Neuronal stem cell (in vitro differentiated cells): ENCODE results near the gene S1PR3.

Experiments
- DNase-seq: peaks from one replicate; pipeline ENCODE4 v3.0.0-alpha.2; 2013; ENCODE audit warnings: low spot score
- H2AFZ ChIP-seq: one replicate; pipeline ENCODE4 v1.6.1; 2013; ENCODE audit warnings: mild to moderate bottlenecking, low read length, inconsistent platforms
- H2AK5ac ChIP-seq: 2 replicates; pipeline ENCODE4 v1.6.1; 2013; ENCODE audit warnings: low read depth, mild to moderate bottlenecking, inconsistent platforms, low read length, moderate library complexity, mixed read lengths
- H2BK120ac ChIP-seq: 2 replicates; pipeline ENCODE4 v1.6.1; 2013; ENCODE audit warnings: low read depth, mild to moderate bottlenecking, inconsistent platforms, low read length, moderate library complexity, mixed read lengths
- H2BK12ac ChIP-seq: one replicate; pipeline ENCODE4 v1.6.1; 2013; ENCODE audit warnings: low read length, inconsistent platforms
- H2BK15ac ChIP-seq: 2 replicates; pipeline ENCODE4 v1.6.1; 2013; ENCODE audit warnings: mild to moderate bottlenecking, low read length, inconsistent platforms, mixed read lengths
- H2BK5ac ChIP-seq: one replicate; pipeline ENCODE4 v1.6.1; 2013; ENCODE audit warnings: inconsistent platforms, mild to moderate bottlenecking, low read length, moderate library complexity
- H3K14ac ChIP-seq: one replicate; pipeline ENCODE4 v1.6.1; 2013; ENCODE audit warnings: low read length, inconsistent platforms
- H3K18ac ChIP-seq: 2 replicates; pipeline ENCODE4 v1.6.1; 2013; ENCODE audit warnings: low read length, inconsistent platforms
- H3K23ac ChIP-seq: 2 replicates; pipeline ENCODE4 v1.6.1; 2013; ENCODE audit warnings: low read depth, mild to moderate bottlenecking, mixed read lengths, low read length, inconsistent platforms; ENCODE audit not compliant: poor library complexity
- H3K27ac ChIP-seq: replicated peaks from 3 replicates; pipeline ENCODE4 v1.5.1; 2013; ENCODE audit warnings: low read length, inconsistent platforms
- H3K27me3 ChIP-seq, 3 experiments: 2 replicates each; pipeline ENCODE4 v1.6.1; 2013; ENCODE audit warnings: low read length in 3 of 3, mild to moderate bottlenecking in 2 of 3, inconsistent platforms in 1 of 3, low read depth in 1 of 3, mixed read lengths in 1 of 3, moderate library complexity in 1 of 3; ENCODE audit not compliant: control insufficient read depth in 3 of 3, insufficient read depth in 3 of 3
- H3K36me3 ChIP-seq, 2 donors: replicated peaks in 1 of 2; 2 replicates each; pipeline ENCODE4 v1.6.1; 2013; ENCODE audit warnings: low read length in 2 of 2; ENCODE audit not compliant: control insufficient read depth in 2 of 2, insufficient read depth in 2 of 2
- H3K4ac ChIP-seq: 2 replicates; pipeline ENCODE4 v1.6.1; 2013; ENCODE audit warnings: inconsistent platforms, mild to moderate bottlenecking, low read length, moderate library complexity
- H3K4me1 ChIP-seq, 2 donors: 1 replicate in 1 of 2; 2 replicates in 1 of 2; pipeline ENCODE4 v1.6.1; 2013; ENCODE audit warnings: low read length in 2 of 2, low read depth in 1 of 2; ENCODE audit not compliant: control insufficient read depth in 2 of 2, insufficient read depth in 1 of 2
- H3K4me2 ChIP-seq: one replicate; pipeline ENCODE4 v1.6.1; 2013; ENCODE audit warnings: mild to moderate bottlenecking, low read length, inconsistent platforms; ENCODE audit not compliant: insufficient read depth, poor library complexity, severe bottlenecking
- H3K4me3 ChIP-seq, 2 donors: 2 replicates each; pipeline ENCODE4 v1.5.1; 2013; ENCODE audit warnings: low read length in 2 of 2, mild to moderate bottlenecking in 2 of 2, inconsistent platforms in 1 of 2, moderate library complexity in 1 of 2
- H3K79me1 ChIP-seq: one replicate; pipeline ENCODE4 v1.6.1; 2013; ENCODE audit warnings: low read depth, mild to moderate bottlenecking, inconsistent platforms, low read length, moderate library complexity
- H3K9ac ChIP-seq: one replicate; pipeline ENCODE4 v1.6.1; 2013; ENCODE audit warnings: mild to moderate bottlenecking, low read depth, low read length, inconsistent platforms; ENCODE audit not compliant: poor library complexity
- H3K9me3 ChIP-seq, 2 donors: replicated peaks in 1 of 2; 2 replicates each; pipeline versions ENCODE3 to v1.6.1; 2013; ENCODE audit warnings: low read length in 2 of 2, mild to moderate bottlenecking in 2 of 2, inconsistent platforms in 1 of 2, low read depth in 1 of 2, mixed read lengths in 1 of 2, moderate library complexity in 1 of 2; ENCODE audit not compliant: control insufficient read depth in 2 of 2, insufficient read depth in 1 of 2
- H4K8ac ChIP-seq: one replicate; pipeline ENCODE4 v1.6.1; 2013; ENCODE audit warnings: low read depth, mild to moderate bottlenecking, inconsistent platforms, low read length, moderate library complexity
- H4K91ac ChIP-seq: one replicate; pipeline ENCODE4 v1.6.1; 2013; ENCODE audit warnings: low read length, low read depth, mild to moderate bottlenecking, inconsistent platforms; ENCODE audit not compliant: poor library complexity
- WGBS, 2 donors: extraction: QIAGEN DNeasy Blood & Tissue Kit; methylation state at CpG; one replicate each; pipeline ENCODE4 v1.1.7; 2013; ENCODE audit warnings: missing lambda C conversion rate in 2 of 2, mixed read lengths in 1 of 2; ENCODE audit not compliant: insufficient read length in 2 of 2, insufficient replicate concordance in 1 of 2; ENCODE audit errors: extremely low coverage in 2 of 2; 5-methylcytosine and 5-hydroxymethylcytosine counted together

The S1PR3 gene

DNA sequence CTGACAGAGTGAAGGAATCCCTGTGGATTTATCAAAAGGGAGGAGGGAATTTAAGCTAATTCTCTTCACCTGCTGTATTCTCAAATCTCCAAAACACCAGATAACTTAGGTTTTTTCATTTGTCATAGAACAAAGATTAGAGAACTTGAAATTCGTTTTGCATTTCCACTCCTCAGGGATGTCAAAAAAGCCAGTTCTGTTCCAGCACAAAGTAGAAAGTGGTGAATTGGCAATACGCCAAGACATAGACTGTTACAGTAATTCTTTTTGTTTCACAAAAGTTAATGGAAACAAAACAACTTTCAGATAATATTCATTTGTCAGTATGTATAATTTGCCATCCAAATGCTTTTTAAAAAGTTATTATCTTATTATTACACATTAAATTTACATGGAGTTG lies 15.0 kb downstream of the S1PR3 start:
- no CpG with 5 or more reads among the region's 2 CpGs for WGBS, 2 donors
- no peaks in the 10 kb centered on the region for H3K9me3 ChIP-seq
- no peak overlapping the region for H3K4me2 ChIP-seq
- H2BK5ac ChIP-seq = no peak overlapping the region
- H3K18ac ChIP-seq = no peak overlapping the region
- no peak overlapping the region for H3K14ac ChIP-seq
- H3K23ac ChIP-seq = no peak overlapping the region
- no peak overlapping the region for H2BK12ac ChIP-seq
- no peak overlapping the region for H4K91ac ChIP-seq
- no peak overlapping the region for H2BK120ac ChIP-seq
- no peak overlapping the region for H2BK15ac ChIP-seq
- H3K27ac ChIP-seq = no peak overlapping the region
- DNase-seq = no peak
- H3K4me3 ChIP-seq = no peak overlapping the region
- no peak overlapping the region for H3K9ac ChIP-seq
- H3K4me1 ChIP-seq = peaks cover 0 to 7% of the 10 kb centered on the region in 2 donors
- H2AK5ac ChIP-seq = no peak overlapping the region
- no peaks in the 10 kb centered on the region for H3K27me3 ChIP-seq
- H2AFZ ChIP-seq = no peak overlapping the region
- no peak overlapping the region for H3K4ac ChIP-seq
- peaks cover 5% of the 10 kb centered on the region for H3K79me1 ChIP-seq
- no peak overlapping the region for H4K8ac ChIP-seq
- H3K36me3 ChIP-seq = peaks cover 16 to 99% of the 10 kb centered on the region in 2 donors

DNA sequence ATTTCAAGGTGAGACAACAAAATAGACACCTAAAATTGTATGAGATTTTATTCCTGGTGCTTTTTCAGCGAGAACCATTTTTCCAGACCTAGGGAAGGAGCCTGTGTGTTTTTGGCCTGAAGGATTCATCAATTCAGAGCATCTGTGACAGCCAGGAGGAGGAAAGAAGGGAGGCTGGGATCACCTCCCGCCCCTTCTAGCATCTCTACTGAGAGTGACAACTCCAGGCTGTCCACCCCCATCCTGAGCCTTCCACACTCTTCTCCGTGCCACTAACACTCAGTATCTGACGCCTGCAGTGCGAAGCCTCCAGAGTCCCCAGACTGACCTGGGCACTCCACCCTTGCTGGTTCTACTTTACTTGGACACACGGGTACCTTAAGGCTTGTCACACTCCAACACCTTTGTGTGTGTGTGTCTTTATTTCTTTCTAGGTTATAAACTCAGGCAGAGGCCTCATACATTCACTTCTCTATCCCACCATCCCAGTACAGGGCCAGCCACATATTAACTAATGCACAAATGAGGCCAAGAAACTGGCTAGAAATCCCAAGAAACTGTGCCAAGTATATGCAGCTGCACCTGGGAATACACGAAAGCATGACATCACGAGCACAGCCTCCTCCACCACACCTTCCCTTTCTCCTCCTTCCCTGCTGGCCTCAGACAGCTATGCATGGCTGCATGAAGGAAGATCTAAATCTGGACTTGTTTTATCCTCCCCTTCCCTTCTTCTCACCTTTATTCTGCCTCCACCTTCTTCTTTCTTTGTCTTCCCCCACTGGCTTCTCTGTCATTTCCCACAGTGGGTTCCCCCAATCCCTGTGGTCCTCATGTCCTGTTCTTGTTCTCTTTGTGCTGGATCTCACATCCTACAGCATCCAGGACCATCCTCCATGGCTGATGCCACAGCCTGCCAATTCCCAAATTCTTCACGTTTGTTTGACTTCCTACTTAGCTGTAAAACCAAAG lies 16.0 kb downstream of the S1PR3 start:
- H2BK5ac ChIP-seq = no peak overlapping the region

DNA sequence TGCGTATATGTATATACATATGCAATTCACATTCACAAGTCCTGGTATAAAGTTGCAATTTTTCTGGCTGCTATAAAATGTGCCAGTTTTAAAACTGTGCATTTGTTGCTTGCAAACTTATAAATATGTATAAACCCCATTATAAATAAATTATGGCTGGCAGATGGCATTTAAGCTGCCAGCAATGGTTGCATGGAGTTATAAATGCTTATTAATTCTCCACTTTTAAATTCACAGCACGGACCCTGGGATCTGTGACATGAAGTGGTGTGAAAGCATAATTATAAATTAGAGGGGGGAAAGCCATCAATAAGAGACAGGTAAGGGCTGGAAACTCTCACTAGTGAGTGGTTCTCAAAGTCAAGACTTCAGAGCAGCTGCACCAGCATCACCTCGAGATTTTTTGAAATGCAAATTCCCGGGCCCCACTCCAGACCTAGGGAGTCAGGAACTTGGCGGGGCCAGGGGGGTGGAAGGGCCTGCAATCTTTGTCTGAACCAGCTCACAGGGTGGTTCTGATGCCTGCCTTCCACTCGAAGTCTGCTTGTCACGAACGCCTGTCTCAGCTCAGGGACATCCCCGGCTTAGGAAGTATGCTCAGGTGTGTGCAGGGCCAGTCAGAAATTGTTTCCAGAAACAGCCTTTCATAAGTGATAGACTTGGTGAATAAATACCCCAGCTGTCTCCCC lies 16.9 kb downstream of the S1PR3 start:
- Histone ChIP-seq H3K4ac (no peak overlapping the region), H3K9me3 (no peaks in the 10 kb centered on the region), H3K36me3 (peaks cover 8 to 99% of the 10 kb centered on the region in 2 donors), H3K9ac (no peak overlapping the region), H3K4me1 (peaks cover 0 to 4% of the 10 kb centered on the region in 2 donors), H2AFZ (no peak overlapping the region), H3K4me3 (no peak overlapping the region), H3K27ac (no peak overlapping the region), H3K79me1 (no peaks in the 10 kb centered on the region), H2BK15ac (no peak overlapping the region), H4K8ac (no peak overlapping the region), H2AK5ac (no peak overlapping the region), H3K18ac (no peak overlapping the region), H3K23ac (no peak overlapping the region), H2BK12ac (no peak overlapping the region), H3K27me3 (no peaks in the 10 kb centered on the region), H3K4me2 (no peak overlapping the region), H2BK5ac (no peak overlapping the region), H2BK120ac (no peak overlapping the region), H3K14ac (no peak overlapping the region), H4K91ac (no peak overlapping the region)
- no peak for DNase-seq
- WGBS, 2 donors = no CpG with 5 or more reads among the region's 9 CpGs

More for the DNA sequence above, 16.0 kb downstream of the S1PR3 start:
- H3K79me1 ChIP-seq = no peaks in the 10 kb centered on the region
- no peak overlapping the region for H2BK120ac ChIP-seq
- no peak overlapping the region for H2BK12ac ChIP-seq
- no peak overlapping the region for H3K4ac ChIP-seq
- no peak overlapping the region for H4K91ac ChIP-seq
- no peak overlapping the region for H4K8ac ChIP-seq
- H3K4me2 ChIP-seq = no peak overlapping the region
- no peak overlapping the region for H2AFZ ChIP-seq
- no peaks in the 10 kb centered on the region for H3K9me3 ChIP-seq
- no peak overlapping the region for H3K23ac ChIP-seq
- H3K4me3 ChIP-seq = peak overlapping the region in 1 of 2 donors; percentile 16
- no peak overlapping the region for H3K27ac ChIP-seq
- H3K18ac ChIP-seq = no peak overlapping the region
- H3K36me3 ChIP-seq = peaks cover 9 to 99% of the 10 kb centered on the region in 2 donors
- peak overlapping the region; percentile 76 for H3K14ac ChIP-seq
- WGBS, 2 donors = no CpG with 5 or more reads among the region's 9 CpGs
- no peak overlapping the region for H3K9ac ChIP-seq
- no peak for DNase-seq
- H3K4me1 ChIP-seq = peaks cover 0 to 4% of the 10 kb centered on the region in 2 donors
- H3K27me3 ChIP-seq = no peaks in the 10 kb centered on the region
- no peak overlapping the region for H2BK15ac ChIP-seq
- H2AK5ac ChIP-seq = no peak overlapping the region
